ENCODE data around the gene ZMYM4.
"Not testable (repeated sequence)": the region's sequence is repeated elsewhere in the genome, so short reads cannot be mapped to it uniquely, and the experiment has no call there.

Gene ZMYM4

DNA sequence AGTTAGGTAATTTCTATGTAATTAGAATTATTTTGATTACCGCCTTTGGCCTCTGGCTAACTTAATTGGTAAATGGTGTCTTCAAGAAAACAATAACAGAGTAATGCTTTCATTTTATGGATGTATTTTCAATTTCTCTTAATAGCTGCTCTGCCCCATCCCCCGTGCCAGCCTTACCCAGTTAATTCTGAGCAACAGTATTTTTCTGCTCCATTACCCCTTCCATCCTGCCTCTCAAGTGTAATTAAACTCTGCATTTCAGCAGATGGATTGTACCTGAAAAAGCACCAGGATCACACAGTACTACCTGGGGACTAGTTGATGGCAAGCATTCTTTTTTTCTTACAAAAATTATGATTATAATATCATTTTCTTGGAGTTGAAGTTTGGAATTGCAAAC lies 184.5 kb downstream of the ZMYM4 start:
- DNase-seq (ENCODE audit: low spot score) = no peak

DNA sequence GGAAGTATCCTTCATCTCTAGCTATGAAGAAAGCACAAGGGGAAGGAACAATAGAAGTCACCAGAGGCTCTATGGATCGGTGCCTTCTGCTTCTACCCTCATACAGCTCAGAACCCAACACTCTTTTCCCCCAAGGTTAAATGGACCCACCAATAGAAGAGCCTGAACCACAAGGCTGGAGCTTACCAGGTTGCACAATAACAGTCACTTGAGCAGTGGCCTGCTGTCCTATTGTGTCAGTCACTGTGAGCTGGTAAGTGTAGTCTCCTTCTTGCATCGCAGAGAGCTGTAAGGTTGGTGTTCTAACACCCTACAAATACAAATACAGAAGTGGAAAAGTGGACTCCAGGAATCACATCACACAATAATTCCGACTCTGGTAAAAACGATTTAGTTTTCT lies 185.7 kb downstream of the ZMYM4 start:
- DNase-seq (ENCODE audit: low spot score) = no peak

DNA sequence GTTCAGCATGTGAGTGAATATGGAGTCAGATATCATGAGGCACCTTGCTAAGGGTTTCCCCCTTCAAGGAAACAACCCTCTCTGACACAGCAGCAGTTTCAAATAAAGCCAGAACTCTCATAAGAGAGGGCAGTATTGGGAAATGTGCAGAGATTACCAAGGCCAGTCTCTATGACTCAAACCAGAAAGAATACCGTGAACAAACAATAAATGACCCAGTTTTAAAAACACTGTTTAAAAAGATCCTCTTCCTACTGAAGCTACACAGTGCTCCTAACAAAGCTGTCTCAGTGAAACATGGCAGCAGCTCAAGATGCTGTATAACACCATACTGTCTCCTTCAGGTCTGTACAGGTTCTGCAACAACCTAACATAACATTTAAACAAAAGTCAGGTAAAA lies 186.1 kb downstream of the ZMYM4 start:
- DNase-seq (ENCODE audit: low spot score) = no peak

DNA sequence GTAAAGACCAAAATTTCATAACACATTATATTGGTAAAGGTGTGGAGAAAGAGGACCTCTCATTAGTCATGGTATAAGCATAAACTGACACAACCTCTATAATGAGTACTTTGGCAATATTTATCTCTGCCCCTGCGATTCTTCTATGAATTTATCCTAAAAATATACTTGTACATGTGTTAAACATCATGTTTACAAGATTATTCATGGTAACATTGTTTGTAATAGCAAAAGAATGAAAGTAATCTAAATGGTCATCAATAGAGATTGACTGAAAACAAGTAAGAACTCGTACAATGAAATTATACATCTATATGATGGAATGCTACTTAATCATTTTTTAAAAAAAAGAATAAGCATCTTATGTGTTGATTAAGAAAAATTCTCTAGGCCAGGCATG lies 192.3 kb downstream of the ZMYM4 start:
- DNase-seq (ENCODE audit: low spot score) = no peak

DNA sequence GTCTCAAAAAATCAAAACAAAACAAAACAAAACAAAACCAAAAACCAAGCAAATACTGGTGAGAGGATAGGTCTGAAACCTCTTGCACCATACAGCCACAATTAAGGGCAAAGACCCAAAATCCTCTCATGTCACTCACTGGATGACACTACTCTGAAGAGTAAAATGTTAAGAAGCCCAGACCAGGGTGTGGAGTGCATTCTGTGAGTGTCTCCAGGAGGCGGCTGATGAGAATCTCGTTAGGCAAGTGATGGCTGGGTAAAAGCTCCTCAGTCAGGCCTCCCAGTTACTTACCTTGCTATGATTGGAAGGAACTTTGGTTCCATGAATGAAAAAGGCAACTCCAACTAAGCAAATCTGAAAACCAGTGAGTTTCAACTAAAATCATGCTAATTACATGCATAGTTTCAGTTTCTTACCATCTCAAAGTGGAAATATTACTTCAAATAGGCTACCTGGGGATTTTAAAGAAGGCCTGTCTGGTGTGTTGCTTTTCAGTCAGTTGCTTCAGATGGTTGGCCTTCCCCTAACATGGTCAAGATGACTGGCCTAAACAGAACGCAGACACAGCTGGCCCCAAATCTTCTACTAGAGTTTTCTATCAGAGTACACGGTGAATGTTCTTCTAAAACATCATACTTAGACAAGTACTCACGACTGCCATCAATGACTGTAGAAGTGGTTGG lies 193.6 kb downstream of the ZMYM4 start:
- no peak for DNase-seq (ENCODE audit: low spot score)

DNA sequence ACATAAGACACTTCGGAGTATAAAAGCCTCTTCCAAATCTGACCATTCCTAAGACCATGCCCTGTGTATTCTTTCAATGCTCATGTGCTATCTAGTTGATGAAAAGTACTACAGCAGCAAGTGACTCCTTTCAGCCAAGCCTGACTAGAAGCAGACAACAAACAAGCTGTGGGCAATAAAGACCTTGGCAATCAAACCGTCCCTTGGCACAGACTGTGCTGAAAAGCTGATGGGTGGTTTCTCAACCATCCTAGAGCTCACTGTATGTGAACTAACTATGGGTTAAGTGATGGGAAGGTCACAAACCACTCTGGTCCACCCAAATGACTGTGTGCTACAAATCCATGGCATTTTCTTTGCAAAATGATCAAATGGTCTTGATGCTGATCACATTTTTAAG lies 194.7 kb downstream of the ZMYM4 start:
- no peak for DNase-seq (ENCODE audit: low spot score)

DNA sequence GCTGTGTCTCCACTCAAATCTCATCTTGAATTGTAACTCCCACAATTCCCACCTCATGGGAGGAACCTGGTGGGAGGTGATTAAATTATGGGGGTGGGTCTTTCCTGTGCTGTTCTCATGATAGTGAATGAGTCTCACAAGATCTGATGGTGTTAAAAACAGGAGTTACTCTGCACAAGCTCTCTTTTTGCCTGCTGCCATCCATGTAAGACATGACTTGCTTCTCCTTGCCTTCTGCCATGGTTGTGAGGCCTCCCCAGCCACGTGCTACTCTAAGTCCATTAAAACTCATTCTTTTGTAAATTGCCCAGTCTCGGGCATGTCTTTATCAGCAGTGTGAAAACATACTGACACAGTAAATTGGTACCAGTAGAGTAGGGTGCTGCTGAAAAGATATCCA lies 195.2 kb downstream of the ZMYM4 start:
- DNase-seq (ENCODE audit: low spot score) = not testable (repeated sequence)

DNA sequence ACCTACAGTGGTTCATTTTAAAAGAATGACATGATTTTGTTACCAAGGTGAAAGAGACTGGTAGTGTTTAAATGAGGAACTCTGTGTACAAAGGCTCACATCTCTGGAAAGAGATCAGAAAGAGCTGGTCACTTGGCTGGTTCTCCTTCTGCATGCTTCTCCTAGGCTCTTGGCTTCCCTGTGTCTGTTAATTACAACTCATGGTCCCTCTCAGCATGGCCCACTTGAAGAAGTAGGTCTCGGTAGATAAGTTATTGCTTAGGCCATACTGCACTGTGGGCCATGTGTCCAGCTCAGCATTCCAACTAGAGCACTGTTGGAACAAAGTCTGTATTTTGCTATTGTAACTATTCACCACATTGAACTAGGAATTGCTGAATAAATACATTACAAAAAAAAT lies 197.6 kb downstream of the ZMYM4 start:
- DNase-seq (ENCODE audit: low spot score) = no peak

DNA sequence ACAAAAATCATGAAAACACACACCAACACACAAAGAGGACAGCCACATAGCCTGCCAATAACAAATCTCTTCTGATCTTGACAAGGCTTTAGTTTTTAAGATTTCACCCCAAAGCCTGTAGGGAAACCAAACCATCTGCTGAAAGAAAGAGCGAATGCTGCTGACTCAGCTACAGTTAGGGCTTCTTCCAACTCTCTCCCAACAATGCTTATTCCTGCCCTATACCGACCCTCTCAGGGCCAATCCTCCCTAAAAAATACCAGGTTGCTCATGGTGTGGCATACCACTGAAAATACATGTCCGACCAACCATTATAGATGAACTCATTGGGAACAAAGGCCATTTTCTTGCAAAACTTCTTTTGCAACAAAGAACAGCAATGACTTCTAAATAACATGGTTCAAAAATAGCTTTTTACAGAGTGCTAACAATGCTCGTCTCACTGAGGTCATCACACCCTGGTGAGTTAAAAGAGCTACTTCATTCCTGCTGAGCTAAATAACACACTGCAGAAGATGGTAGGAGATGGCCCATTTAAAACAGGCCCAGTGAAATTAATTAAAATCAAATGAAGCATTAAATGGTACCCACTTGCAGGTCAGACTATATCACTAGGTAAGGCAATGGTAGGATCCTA lies 202.6 kb downstream of the ZMYM4 start:
- peak; percentile 14 for DNase-seq (ENCODE audit: low spot score)

Data from pons (tissue), 1 donor.